GM20000 (cell line): ENCODE data around the gene VWA1.
"Not testable (repeated sequence)": the region's sequence is repeated elsewhere in the genome, so short reads cannot be mapped to it uniquely, and the experiment has no call there.

Source experiments
- DNase-seq: peaks from one replicate; pipeline ENCODE4 v3.0.0; 2012; ENCODE audit warnings: low spot score
- TF ChIP-seq, protein P1 (sequence below): IDR thresholded peaks from 2 replicates; pipeline ENCODE4 v1.5.1; 2012; ENCODE audit warnings: mild to moderate bottlenecking, control low read depth; ENCODE audit errors: extremely low read depth, missing control alignments

Gene VWA1

DNA sequence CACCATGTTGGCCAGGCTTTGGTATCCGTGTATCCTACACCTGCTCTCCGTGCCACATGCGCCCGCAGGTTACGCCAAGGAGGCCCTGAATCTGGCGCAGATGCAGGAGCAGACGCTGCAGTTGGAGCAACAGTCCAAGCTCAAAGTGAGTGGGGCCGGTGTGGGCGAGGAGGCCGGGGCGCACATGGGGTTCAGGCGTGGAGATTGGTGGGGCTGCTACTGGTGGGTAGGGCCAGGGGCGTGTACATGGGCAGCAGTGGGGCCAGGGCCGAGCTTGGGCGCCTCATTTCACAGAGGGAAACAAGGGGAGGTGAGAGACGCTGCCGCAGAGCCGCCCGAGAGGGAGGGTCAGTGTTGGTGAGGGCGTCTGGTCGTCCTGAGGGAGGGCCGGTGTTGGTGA is 41.7 kb downstream of the VWA1 start:
- TF ChIP-seq, protein P1, sequence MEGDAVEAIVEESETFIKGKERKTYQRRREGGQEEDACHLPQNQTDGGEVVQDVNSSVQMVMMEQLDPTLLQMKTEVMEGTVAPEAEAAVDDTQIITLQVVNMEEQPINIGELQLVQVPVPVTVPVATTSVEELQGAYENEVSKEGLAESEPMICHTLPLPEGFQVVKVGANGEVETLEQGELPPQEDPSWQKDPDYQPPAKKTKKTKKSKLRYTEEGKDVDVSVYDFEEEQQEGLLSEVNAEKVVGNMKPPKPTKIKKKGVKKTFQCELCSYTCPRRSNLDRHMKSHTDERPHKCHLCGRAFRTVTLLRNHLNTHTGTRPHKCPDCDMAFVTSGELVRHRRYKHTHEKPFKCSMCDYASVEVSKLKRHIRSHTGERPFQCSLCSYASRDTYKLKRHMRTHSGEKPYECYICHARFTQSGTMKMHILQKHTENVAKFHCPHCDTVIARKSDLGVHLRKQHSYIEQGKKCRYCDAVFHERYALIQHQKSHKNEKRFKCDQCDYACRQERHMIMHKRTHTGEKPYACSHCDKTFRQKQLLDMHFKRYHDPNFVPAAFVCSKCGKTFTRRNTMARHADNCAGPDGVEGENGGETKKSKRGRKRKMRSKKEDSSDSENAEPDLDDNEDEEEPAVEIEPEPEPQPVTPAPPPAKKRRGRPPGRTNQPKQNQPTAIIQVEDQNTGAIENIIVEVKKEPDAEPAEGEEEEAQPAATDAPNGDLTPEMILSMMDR, result no peak
- no peak for DNase-seq

DNA sequence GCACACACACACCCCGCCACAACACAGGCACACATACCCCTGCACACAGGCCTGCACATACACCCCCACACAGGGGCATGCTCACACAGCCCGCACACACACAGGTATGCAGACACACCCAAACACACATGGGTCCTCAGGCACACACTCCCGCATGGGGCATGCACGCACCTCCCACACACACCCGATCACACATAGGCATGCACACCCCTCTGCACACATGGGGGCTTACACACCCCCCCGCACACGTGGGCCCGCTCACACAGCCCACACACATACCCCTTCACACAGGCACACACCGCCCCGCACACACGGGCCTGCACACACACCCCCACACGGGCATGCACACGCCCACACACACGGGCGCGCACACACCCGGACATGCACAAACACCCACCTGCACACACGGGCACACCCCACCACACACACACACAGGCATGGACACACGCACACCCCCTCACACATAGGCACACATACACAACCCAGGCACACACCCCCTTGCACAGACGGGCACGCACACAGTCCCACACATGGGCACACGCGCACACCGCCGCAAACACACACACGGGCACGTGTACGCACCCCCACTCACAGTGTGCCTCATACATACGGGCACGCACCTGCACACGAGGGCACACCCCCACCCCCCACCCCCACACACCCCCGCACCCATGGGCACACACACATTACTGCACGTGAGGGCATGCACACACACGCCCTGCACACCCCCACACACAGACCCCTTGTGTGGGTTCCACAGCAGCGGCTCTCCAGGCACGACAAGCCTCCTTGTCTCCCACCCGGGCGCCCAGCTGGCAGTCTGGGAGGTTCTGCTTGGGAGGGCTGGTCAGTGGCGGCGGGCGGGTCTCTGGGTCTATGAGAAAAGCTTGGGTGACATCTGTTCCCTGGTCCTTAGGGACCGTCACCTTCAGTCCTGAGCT is 44.3 kb downstream of the VWA1 start:
- no peak for DNase-seq
- TF ChIP-seq, protein P1, result no peak

DNA sequence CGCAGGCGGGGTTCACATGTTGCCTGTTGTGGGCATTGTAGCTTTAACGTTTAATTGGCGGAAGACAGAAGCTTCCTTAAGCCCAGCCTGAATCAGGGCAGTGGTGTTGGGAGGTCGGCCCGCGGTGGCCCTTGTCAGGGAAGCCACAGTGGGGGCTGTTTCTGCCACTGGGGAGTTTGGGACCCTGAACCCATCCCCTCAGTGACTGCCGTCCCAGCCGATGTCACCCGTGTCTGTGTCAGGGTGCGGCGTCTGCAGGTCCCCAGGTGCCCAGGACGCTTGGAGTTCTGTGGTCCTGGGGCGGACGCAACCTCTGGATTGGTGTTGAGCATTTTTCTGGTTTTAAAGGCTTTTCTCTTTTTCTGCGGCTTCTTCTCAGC is 45.0 kb downstream of the VWA1 start:
- not testable (repeated sequence) for DNase-seq

DNA sequence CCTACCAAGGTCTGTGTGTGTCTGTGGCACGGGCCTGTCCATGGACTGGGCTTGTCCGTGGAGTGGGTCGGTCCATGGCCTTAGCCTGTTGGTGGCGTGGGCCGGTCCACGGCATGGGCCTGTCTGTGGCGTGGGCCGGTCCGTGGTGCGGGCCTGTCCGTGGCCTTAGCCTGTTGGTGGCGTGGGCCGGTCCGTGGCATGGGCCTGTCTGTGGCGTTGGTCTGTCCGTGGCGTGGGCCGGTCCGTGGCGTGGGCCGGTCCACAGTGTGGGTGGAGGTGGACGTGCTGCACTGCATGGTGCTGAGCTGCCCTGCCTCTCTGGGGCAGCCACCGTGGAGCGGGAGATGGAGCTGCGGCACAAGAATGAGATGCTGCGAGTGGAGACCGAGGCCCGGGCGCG is 46.3 kb downstream of the VWA1 start:
- DNase-seq, result not testable (repeated sequence)

DNA sequence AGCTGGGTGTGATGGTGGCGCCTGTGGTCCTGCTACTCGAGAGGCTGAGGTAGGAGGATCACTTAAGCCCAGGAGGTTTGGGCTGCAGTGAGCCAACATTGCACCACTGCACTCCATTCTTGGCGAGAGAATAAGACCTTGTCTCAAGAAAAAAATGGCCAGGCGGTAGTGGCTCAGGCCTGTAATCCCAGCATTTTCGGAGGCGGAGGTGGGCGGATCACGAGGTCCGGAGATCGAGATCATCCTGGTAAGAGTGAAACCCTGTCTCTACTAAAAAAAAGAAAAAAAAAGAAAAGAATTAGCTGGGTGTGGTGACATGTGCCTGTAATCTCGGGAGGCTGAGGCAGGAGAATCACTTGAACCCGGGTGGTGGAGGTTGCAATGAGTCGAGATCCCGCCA is 47.4 kb downstream of the VWA1 start:
- no peak for DNase-seq
- TF ChIP-seq, protein P1, result no peak

DNA sequence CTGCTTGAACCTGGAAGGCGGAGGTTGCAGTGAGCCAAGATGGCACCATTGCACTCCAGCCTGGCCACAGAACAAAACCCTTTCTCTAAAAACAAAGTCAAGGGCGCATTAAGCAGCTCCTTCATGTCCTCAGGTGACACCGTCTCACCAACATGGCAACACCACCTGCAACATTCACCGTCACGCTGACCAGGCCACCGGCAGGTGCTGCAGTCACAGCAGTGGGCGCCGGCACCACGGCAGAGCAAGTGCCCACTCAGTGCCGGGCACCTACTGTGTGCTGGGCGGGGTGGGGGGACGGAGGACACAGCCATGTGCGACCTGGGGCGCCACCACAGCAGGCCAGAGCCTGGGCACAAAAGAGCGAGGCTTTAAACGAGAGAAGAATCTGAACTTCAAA is 48.2 kb downstream of the VWA1 start:
- DNase-seq, result no peak
- TF ChIP-seq, protein P1, result no peak

DNA sequence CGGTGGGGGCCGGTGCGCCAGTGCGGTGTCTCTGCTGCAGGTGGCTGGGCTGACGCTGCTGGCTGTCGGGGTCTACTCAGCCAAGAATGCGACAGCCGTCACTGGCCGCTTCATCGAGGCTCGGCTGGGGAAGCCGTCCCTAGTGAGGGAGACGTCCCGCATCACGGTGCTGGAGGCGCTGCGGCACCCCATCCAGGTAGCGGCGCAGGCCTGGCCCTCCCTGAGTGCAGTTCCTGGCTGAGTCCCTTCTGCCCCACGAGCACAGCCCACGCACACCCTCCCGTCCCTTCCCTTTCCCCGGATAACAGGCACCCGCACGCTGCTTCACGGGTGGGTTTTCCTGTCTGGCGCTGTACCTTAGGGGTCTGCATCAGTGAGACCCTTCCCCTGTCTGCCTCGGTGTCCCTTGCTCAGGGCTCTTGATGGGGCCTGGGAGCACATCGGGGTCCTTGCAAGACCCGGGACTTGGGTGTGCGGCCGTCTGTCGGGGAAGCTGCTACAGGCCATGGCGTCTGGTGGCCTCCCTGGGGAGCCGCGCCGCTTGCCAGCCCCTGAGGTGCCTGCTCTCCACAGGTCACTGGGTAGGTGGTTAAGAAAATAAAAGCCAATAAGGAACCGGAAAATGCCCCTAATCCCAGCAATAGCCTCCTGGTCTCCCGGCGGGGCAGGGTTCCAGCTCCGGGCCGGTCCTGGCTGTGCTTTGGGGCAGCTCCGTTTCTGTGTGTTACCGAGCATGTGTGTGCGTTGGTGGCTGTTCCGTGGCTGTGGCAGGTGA is 49.7 kb downstream of the VWA1 start:
- DNase-seq, result not testable (repeated sequence)

DNA sequence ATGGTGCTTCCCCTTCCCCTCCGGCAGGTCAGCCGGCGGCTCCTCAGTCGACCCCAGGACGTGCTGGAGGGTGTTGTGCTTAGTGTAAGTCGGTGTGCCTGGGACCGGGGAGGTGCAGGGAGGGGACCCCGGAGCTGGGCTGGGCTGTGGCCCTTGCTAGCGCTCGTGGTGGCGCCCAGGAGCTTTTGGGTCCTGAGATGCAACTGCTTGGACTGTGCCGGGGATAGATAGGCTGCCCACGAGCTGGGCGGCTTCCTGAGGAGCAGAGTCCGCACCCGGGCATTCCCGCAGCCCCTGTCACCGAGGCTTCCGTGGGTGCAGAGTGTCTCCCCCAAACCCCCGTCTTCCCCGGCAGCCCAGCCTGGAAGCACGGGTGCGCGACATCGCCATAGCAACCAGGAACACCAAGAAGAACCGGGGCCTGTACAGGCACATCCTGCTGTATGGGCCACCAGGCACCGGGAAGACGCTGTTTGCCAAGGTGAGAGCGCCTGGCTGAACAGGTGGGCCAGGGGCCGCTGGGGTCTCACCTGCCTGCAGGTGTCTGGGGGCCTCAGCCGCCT is 50.3 kb downstream of the VWA1 start:
- DNase-seq, result not testable (repeated sequence)

DNA sequence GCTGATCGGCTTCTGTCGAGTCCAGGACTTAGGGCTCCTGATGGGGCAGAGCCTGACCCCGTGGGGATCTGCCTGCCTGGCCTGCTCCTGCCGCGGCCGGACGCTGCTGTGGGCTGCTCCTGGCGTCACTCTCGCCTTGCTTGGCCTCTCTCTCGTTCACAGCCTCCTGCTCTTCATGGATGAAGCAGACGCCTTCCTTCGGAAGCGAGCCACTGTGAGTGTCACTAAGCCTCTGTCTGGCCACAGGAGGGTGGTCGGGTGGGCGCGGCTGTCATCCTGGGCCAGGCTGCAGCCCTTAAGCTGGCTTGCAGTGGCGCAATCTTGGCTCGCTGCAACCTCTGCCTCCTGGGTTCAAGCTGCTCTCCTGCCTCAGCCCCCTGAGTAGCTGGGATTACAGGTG is 52.2 kb downstream of the VWA1 start:
- TF ChIP-seq, protein P1, result no peak
- DNase-seq, result no peak
